ENCODE data around the gene PDE6C.

Gene PDE6C

GRCh38 chr10:93594518-93594917 is 17.8 kb upstream of the PDE6C start:
- DNase-seq (ENCODE audit: low spot score) = no peak

- no peak for DNase-seq (ENCODE audit: low spot score)
Observed at GRCh38 chr10:93595378-93596161, 16.8 kb upstream of the PDE6C start.

- DNase-seq (ENCODE audit: low spot score) = no peak
Observed at GRCh38 chr10:93596539-93596938, 15.8 kb upstream of the PDE6C start.

- no peak for DNase-seq (ENCODE audit: low spot score)
Observed at GRCh38 chr10:93597075-93597599, 15.2 kb upstream of the PDE6C start.

- DNase-seq (ENCODE audit: low spot score) = no peak
Observed at GRCh38 chr10:93598157-93598556, 14.2 kb upstream of the PDE6C start.

GRCh38 chr10:93599335-93599734 is 13.0 kb upstream of the PDE6C start:
- no peak for DNase-seq (ENCODE audit: low spot score)

- no peak for DNase-seq (ENCODE audit: low spot score)
Observed at GRCh38 chr10:93599778-93600177, 12.6 kb upstream of the PDE6C start.

- DNase-seq (ENCODE audit: low spot score) = peak; percentile 44
Observed at GRCh38 chr10:93600446-93601145, 11.7 kb upstream of the PDE6C start.

- peak; percentile 24 for DNase-seq (ENCODE audit: low spot score)
Observed at GRCh38 chr10:93601146-93601773, 11.1 kb upstream of the PDE6C start, which contains the start of gene RBP4. RBP4 (minus strand) TSS chr10:93601235; CDS start chr10:93601028, 207 bp downstream.

- no peak for DNase-seq (ENCODE audit: low spot score)
Observed at GRCh38 chr10:93601774-93602162, 10.6 kb upstream of the PDE6C start.

GRCh38 chr10:93603023-93603422 is 9.3 kb upstream of the PDE6C start:
- DNase-seq (ENCODE audit: low spot score) = no peak

GRCh38 chr10:93604146-93604545 is 8.2 kb upstream of the PDE6C start:
- no peak for DNase-seq (ENCODE audit: low spot score)

GRCh38 chr10:93608421-93608820 is 3.9 kb upstream of the PDE6C start:
- no peak for DNase-seq (ENCODE audit: low spot score)

- DNase-seq (ENCODE audit: low spot score) = no peak
Observed at GRCh38 chr10:93613126-93613525, 789 bp downstream of the PDE6C start.

- DNase-seq (ENCODE audit: low spot score) = no peak
Observed at GRCh38 chr10:93614101-93614825, 1.9 kb downstream of the PDE6C start.

GRCh38 chr10:93615576-93616235 is 3.4 kb downstream of the PDE6C start:
- no peak for DNase-seq (ENCODE audit: low spot score)

- DNase-seq (ENCODE audit: low spot score) = no peak
Observed at GRCh38 chr10:93620925-93621324, 8.6 kb downstream of the PDE6C start.

GRCh38 chr10:93622942-93623341 is 10.6 kb downstream of the PDE6C start:
- DNase-seq (ENCODE audit: low spot score) = no peak

GRCh38 chr10:93628858-93629257 is 16.5 kb downstream of the PDE6C start:
- no peak for DNase-seq (ENCODE audit: low spot score)

GRCh38 chr10:93629647-93630305 is 17.4 kb downstream of the PDE6C start:
- no peak for DNase-seq (ENCODE audit: low spot score)

All from GM03348 (cell line).